ENCODE measurements around the gene R3HCC1L. TPM values are rescaled to one million over a fixed set of nuclear protein-coding genes. Genes with fewer than 3 reads are reported as not detected.
A peak's percentile ranks its signal among the peaks of the same experiment; 100 is the strongest.

R3HCC1L gene
- total and polyA plus RNA-seq, 9 of the 15 experiments (the other 6 are each of a cell fraction or from before 2014, with no cell fraction given), result 9.1 to 17.8 (median 12.6) TPM

DNA sequence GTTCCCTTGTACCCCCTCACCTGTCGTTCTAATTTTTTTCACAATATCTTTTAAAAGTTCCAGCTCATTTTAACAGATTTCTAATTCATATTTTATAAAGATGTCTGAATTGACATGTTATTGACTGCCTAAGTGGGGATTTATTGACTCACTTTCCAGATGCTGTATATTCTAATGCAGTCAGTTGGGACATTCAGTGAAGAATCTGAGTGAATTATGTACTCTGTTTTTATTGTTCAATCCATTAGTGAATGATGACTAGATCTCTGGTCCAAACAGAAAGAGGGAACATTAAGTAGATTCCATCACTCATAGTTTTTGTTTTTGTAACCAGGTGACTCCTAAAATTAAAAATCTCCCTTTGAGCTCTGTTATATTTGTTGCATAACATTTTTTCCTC lies 79.3 kb downstream of the R3HCC1L start:
- 100% methylated on average over 1 of the region's 1 CpG for WGBS (ENCODE audit: insufficient coverage, low coverage, missing lambda C conversion rate)
- TF ChIP-seq ELF2 (CRISPR knock-in tag; IDR thresholded peaks at IDR 0.05), result no peak
- TF ChIP-seq ZNF23 (CRISPR knock-in tag; IDR thresholded peaks at IDR 0.05), result no peak
- TF ChIP-seq CHD1 (IDR thresholded peaks at IDR 0.05; ENCODE audit: low read length), result no peak
- TF ChIP-seq GABPB1 (CRISPR knock-in tag; IDR thresholded peaks at IDR 0.05), result no peak
- no peak for TF ChIP-seq GTF2E2 (tag; IDR thresholded peaks at IDR 0.05)
- no peak for TF ChIP-seq KAT7 (CRISPR knock-in tag; IDR thresholded peaks at IDR 0.05; ENCODE audit: borderline replicate concordance)
- no peak for TF ChIP-seq KDM5B (IDR thresholded peaks at IDR 0.05; ENCODE audit: insufficient replicate concordance, low read depth, low read length)
- no peak for TF ChIP-seq LARP7 (IDR thresholded peaks at IDR 0.05)
- Histone ChIP-seq H3K4me3 (no peak overlapping the region), H3K9ac (ENCODE audit: insufficient read depth in 1 of 2, low read depth in 2 of 2, low read length in 2 of 2) (no peak overlapping the region), H3K79me2 (ENCODE audit: control insufficient read depth, insufficient read depth, low read length) (no peaks in the 10 kb centered on the region), H3K9me1 (ENCODE audit: control insufficient read depth, insufficient read depth, low read length) (no peaks in the 10 kb centered on the region), H3K4me2 (ENCODE audit: insufficient read depth, low read length) (no peak overlapping the region), H2AFZ (ENCODE audit: low read depth, low read length) (no peak overlapping the region), H3K4me1 (replicated peaks in 1 of 2; ENCODE audit: control insufficient read depth in 2 of 2, insufficient read depth in 2 of 2, low read length in 2 of 2) (no peaks in the 10 kb centered on the region), H3K9me3 (replicated peaks; ENCODE audit: control insufficient read depth, insufficient read depth, low read depth, low read length) (no peaks in the 10 kb centered on the region), H3K27me3 (ENCODE audit: control insufficient read depth in 2 of 2, insufficient read depth in 2 of 2, low read length in 2 of 2) (no peaks in the 10 kb centered on the region), H4K20me1 (replicated peaks; ENCODE audit: control insufficient read depth, insufficient read depth, low read length) (no peaks in the 10 kb centered on the region), H3K36me3 (ENCODE audit: control insufficient read depth, insufficient read depth, low read length) (peaks cover 19% of the 10 kb centered on the region; the same call in 1 of the 3 replicates), H3K27ac (ENCODE audit: extremely low read depth, low read depth, low read length) (no peak overlapping the region)
- intact Hi-C loops (cut with micrococcal nuclease), result no loop called here
- BruUV-seq (replicated peaks), result no TSS peak
- POLR2A ChIA-PET, result no interaction called here
- ATAC-seq (no peak), FAIRE-seq (no peak), DNase-seq (ENCODE audit: extremely low read depth in 1 of 4, low spot score in 3 of 4) (no peak)
- in situ Hi-C loops (cut with MboI), result no loop called here
- CTCF ChIA-PET (ENCODE audit: low intra/inter-chr PET ratio), result no interaction called here

DNA sequence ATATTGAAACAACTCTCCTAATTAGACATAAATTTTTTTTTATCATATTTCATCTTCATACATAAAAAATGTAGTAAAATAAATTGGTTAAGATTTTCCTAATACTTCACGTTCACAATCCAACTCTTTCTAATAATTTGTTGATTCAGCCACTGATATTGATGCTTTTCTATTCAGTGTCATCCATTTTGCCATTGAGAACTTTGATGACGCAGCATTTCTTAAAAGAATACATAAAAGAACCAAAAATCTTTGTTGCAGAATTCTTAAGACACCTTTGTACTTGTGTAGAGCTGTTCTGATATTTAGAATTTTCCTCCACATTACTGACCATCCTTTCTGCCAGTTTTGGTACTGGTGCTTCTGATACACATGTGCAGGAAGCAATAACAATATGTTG lies 80.9 kb downstream of the R3HCC1L start:
- Histone ChIP-seq H3K9ac (ENCODE audit: insufficient read depth in 1 of 2, low read depth in 2 of 2, low read length in 2 of 2) (no peak overlapping the region), H3K79me2 (ENCODE audit: control insufficient read depth, insufficient read depth, low read length) (peaks cover 8% of the 10 kb centered on the region; the same call in 2 of the 3 replicates), H3K27me3 (ENCODE audit: control insufficient read depth in 2 of 2, insufficient read depth in 2 of 2, low read length in 2 of 2) (no peaks in the 10 kb centered on the region), H3K4me1 (replicated peaks in 1 of 2; ENCODE audit: control insufficient read depth in 2 of 2, insufficient read depth in 2 of 2, low read length in 2 of 2) (no peaks in the 10 kb centered on the region; a peak in 1 of 5 replicates), H3K4me3 (no peak overlapping the region), H2AFZ (ENCODE audit: low read depth, low read length) (no peak overlapping the region), H4K20me1 (replicated peaks; ENCODE audit: control insufficient read depth, insufficient read depth, low read length) (no peaks in the 10 kb centered on the region), H3K9me1 (ENCODE audit: control insufficient read depth, insufficient read depth, low read length) (no peaks in the 10 kb centered on the region), H3K4me2 (ENCODE audit: insufficient read depth, low read length) (no peak overlapping the region), H3K36me3 (ENCODE audit: control insufficient read depth, insufficient read depth, low read length) (0 out of 3 replicates have a peak, but pooled peaks cover 4% of the 10 kb centered on the region), H3K9me3 (replicated peaks; ENCODE audit: control insufficient read depth, insufficient read depth, low read depth, low read length) (no peaks in the 10 kb centered on the region), H3K27ac (ENCODE audit: extremely low read depth, low read depth, low read length) (no peak overlapping the region)
- BruUV-seq (replicated peaks), result no TSS peak
- ATAC-seq, result no peak
- TF ChIP-seq PRPF4 (IDR thresholded peaks at IDR 0.05; ENCODE audit: insufficient read depth, low read depth, low read length, poor library complexity, severe bottlenecking), result no peak
- TF ChIP-seq MAFK (IDR thresholded peaks at IDR 0.05; ENCODE audit: low read length), result peak; percentile 48; the same call in 1 of the 2 replicates
- TF ChIP-seq MAFG (tag; conservative IDR thresholded peaks at IDR 0.05), result peak; percentile 51
- TF ChIP-seq FOS (IDR thresholded peaks at IDR 0.05; ENCODE audit: extremely low read depth, insufficient read length), result no peak
- TF ChIP-seq ZNF124 (CRISPR knock-in tag; IDR thresholded peaks at IDR 0.05), result no peak
- peak; percentile 57 for TF ChIP-seq MAFF (IDR thresholded peaks at IDR 0.05; ENCODE audit: low read length)
- TF ChIP-seq C11orf30 (IDR thresholded peaks at IDR 0.05; ENCODE audit: low read depth), result peak; percentile 53; the same call in 1 of the 2 replicates
- TF ChIP-seq ZNF316 (IDR thresholded peaks at IDR 0.05), result peak; percentile 80
- TF ChIP-seq ARNT (IDR thresholded peaks at IDR 0.05), result no peak
- CTCF ChIA-PET (ENCODE audit: low intra/inter-chr PET ratio), result no interaction called here
- POLR2A ChIA-PET, result no interaction called here
- WGBS (ENCODE audit: insufficient coverage, low coverage, missing lambda C conversion rate), result 92% methylated on average over 2 of the region's 2 CpGs
- DNase-seq (ENCODE audit: extremely low read depth in 1 of 4, low spot score in 3 of 4), result no peak
- FAIRE-seq, result no peak
- intact Hi-C loops (cut with micrococcal nuclease), result no loop called here
- in situ Hi-C loops (cut with MboI), result no loop called here
